WI38 (cell line): ENCODE measurements around the gene CPZ.

Source experiments
- H3K4me3 ChIP-seq: 2 replicates; pipeline ENCODE4 v1.5.1; 2011; ENCODE audit warnings: low read depth, mild to moderate bottlenecking, control low read depth, low read length
- TF ChIP-seq, protein P1 (sequence below): IDR thresholded peaks from 2 replicates; pipeline ENCODE4 v1.5.1; 2012; ENCODE audit warnings: low read depth, mild to moderate bottlenecking, control low read depth, low read length

Gene CPZ

DNA sequence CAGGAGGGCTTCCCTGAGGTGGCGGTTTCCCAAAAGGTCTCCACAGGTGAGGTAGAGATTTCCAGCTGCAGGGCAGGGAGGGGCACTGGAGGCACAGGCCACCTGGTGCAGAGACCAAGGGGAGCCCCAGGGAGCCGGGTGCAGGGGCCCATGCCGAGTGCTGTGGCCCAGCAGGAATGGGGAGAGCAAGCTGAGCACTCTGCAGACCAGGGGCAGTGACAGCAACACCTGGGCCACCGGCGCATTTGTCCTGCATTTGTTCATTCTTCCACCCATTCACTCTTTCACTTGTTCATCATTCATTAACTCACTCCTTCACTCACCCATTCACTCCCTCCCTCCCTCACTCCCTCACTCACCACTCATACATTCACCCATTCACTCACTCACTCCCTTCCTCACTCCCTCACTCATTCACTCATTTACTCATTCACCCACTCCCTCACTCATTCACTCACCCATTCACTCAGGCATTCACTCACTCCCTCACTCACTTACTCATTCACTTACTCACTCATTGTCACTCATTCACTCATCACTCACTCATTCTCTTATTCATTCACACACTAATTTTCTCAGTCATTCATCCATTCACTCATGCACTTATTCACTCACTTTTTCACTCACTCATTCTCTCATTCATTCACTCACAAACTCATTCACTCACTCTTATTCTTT is 16.3 kb downstream of the CPZ start:
- TF ChIP-seq, protein P1, sequence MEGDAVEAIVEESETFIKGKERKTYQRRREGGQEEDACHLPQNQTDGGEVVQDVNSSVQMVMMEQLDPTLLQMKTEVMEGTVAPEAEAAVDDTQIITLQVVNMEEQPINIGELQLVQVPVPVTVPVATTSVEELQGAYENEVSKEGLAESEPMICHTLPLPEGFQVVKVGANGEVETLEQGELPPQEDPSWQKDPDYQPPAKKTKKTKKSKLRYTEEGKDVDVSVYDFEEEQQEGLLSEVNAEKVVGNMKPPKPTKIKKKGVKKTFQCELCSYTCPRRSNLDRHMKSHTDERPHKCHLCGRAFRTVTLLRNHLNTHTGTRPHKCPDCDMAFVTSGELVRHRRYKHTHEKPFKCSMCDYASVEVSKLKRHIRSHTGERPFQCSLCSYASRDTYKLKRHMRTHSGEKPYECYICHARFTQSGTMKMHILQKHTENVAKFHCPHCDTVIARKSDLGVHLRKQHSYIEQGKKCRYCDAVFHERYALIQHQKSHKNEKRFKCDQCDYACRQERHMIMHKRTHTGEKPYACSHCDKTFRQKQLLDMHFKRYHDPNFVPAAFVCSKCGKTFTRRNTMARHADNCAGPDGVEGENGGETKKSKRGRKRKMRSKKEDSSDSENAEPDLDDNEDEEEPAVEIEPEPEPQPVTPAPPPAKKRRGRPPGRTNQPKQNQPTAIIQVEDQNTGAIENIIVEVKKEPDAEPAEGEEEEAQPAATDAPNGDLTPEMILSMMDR, result no peak
- H3K4me3 ChIP-seq, result no peak overlapping the region

DNA sequence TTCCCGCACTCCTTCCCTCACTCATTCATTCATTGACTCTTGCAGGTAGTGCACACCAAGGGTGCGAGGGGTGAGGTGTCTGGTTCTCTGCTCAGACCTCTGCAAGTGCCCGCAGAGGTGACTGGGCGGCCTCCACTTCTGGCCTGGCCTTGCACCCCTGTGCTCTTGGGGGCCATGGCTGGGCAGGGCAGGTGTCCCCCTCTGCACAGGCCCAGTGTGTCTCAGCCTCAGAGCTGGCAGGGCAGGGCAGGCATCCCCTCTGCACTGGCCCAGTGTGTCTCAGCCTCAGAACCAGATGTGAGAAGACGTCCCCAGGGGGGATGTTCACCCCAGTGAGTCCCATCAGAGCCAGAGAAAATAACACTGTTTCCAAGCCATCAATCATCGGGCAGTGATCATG is 16.8 kb downstream of the CPZ start:
- TF ChIP-seq, protein P1, result no peak
- H3K4me3 ChIP-seq, result no peak overlapping the region

DNA sequence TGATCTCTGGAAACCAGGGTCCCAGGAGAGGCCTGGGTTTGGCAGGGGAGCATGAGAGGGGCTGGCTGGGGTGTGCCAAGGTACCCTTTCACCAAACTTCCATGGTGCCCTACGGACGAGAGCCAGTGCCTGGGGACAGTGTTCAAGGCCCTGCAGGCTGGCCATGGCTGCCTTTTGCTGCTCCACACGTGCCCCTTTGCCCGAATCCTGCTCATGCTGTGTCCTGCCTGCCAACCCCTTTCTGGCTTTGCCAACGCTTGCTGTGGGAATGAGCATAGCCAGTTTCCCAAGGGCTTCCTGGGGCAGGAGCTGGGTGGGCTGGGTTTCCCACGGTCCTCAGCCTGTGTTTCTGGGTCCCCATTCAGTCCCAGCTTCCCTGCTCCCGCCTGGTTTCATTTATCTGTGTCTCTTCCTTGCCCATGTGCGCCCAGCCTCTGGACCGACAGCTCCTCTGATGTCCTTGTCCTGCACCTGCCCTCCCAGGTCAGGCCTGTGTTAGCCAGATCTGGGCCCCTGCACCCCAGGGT is 17.3 kb downstream of the CPZ start:
- TF ChIP-seq, protein P1, result no peak
- no peak overlapping the region for H3K4me3 ChIP-seq

DNA sequence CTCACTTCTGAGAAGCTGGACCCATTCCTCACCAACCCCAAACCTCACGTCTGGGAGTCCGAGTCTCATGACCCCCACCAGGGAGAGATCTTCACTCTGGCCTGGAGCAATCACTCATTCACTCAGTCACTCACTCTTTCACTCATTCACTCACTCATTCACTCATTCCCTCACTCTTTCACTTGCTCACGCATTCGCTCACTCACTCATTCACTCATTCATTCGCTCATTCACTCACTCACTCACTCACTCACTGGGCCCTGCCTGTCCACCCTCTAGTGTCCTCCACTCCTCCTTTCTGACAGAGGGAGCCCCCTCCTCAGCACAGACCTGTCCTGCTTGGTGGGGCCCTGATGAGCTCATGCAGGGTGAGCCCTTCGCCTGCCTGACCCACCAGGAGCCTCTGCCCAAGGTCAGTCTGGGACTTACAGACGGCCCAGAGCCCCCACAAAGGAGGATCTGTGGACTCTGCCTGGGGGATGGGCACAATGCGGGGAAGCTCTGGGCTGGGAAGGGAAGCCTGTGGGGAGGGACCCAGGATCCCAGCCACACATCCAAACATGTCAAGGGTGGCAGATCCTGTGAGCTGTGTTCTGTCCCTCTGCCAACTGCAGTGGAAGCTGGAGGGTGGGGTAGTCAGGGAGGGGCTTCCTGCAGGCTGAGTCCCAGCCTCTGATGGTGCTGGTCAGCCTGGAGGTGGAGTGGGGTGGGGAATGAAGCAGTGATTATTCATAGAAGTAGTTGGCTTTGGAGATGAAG is 18.5 kb downstream of the CPZ start:
- H3K4me3 ChIP-seq, result no peak overlapping the region
- TF ChIP-seq, protein P1, result no peak

DNA sequence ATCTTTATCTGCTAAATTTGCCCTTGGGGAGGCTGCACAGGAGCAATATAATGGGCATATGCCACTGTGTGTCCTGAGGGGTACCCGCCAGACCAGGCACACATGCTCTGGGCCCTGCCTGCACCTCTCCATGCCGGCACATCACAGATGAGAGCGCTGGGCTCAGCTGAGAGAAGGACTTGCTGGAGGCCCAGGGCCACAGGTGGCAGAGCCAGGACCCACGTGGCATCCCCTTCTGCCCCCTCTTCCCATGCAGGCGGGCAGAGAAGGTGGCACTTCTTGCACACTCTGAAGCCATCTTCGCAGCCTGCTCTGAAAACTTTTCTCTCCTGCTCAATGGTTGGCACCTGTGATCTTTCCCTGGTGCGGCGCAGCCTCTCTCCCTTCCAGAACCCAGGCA is 20.1 kb downstream of the CPZ start:
- H3K4me3 ChIP-seq, result no peak overlapping the region
- TF ChIP-seq, protein P1, result no peak

DNA sequence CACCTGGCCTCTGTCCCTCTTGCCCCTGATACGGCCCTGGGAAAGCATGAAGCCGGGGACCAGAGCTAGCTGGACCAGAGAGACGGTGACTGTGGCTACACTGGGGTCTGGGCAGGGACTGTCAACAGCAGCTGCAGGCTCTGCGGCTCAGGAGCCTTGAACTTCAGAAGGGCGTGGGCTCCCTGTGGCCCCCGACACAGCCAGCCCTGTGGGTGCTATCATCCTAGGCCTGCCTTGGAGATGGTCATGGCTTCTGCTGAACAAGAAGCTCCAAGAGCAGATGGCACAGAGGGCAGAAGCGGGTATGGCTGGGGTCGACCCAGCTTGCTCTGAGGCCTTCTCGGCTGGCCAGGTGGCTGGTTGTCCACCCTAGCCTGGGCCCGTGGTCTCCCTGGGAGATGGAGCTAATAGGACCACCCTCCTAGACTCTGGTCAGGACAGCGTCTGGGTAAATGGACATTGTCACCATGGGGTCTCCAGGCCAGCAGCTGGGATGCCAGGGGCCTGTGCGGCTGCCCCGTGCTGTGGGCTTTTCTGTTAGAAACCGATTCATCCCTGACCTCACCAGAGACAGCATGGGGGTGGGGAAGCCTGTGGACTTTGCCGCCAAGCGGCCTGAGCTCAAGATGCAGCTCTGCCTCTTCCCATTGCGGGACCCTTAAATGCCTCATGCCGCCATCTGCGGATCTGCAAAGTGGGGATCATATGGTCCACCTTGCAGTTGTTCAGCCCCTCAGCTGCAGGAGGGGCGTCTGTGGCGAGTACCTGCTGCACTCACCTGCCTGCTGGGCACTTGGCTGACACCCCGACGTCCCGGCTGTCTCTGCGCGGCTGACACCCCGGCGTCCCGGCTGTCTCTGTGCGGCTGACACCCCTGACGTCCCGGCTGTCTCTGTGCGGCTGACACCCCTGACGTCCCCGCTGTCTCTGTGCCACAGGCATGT is 21.1 kb downstream of the CPZ start:
- TF ChIP-seq, protein P1, result no peak
- no peak overlapping the region for H3K4me3 ChIP-seq
